Loucy (cell line): ENCODE data around the gene SHISAL1.

Experiments used
- H2AFZ ChIP-seq: fragments of 200-600 bp; sonication (generic); 2 replicates; pipeline ENCODE4 v1.6.0; 2016; ENCODE audit warnings: antibody characterized with exemption, mild to moderate bottlenecking, low read length, moderate library complexity
- H3F3A ChIP-seq: fragments of 200-600 bp; 2 replicates; pipeline ENCODE4 v1.6.0; 2016; ENCODE audit warnings: antibody characterized with exemption, low read depth, mild to moderate bottlenecking
- H3K27me3 ChIP-seq: fragments of 200-600 bp; sonication (generic); 2 replicates; pipeline ENCODE4 v1.6.1; 2014; ENCODE audit warnings: low read length, mild to moderate bottlenecking; ENCODE audit not compliant: insufficient read depth, poor library complexity, severe bottlenecking
- H3K36me3 ChIP-seq: fragments of 200-600 bp; sonication (generic); 2 replicates; pipeline ENCODE4 v1.6.1; 2016; ENCODE audit warnings: low read length; ENCODE audit not compliant: insufficient read depth
- H3K4me1 ChIP-seq: fragments of 200-600 bp; sonication (generic); 2 replicates; pipeline ENCODE4 v1.5.1; 2014; ENCODE audit warnings: low read length, mild to moderate bottlenecking; ENCODE audit not compliant: insufficient read depth, poor library complexity, severe bottlenecking
- H3K4me2 ChIP-seq: fragments of 200-600 bp; sonication (generic); 2 replicates; pipeline ENCODE4 v1.6.0; 2014; ENCODE audit warnings: antibody characterized with exemption, low read length, low read depth, mild to moderate bottlenecking; ENCODE audit not compliant: poor library complexity, severe bottlenecking
- H3K4me3 ChIP-seq: fragments of 200-600 bp; sonication (generic); 2 replicates; pipeline ENCODE4 v1.5.1; 2014; ENCODE audit warnings: low read length, mild to moderate bottlenecking, mixed read lengths; ENCODE audit not compliant: poor library complexity, severe bottlenecking
- H3K79me2 ChIP-seq: fragments of 200-600 bp; sonication (generic); 2 replicates; pipeline ENCODE4 v1.6.1; 2014; ENCODE audit warnings: low read length; ENCODE audit not compliant: insufficient read depth
- H3K9ac ChIP-seq: fragments of 200-600 bp; sonication (generic); 2 replicates; pipeline ENCODE4 v1.6.0; 2014; ENCODE audit warnings: mild to moderate bottlenecking, low read depth, low read length, moderate library complexity; ENCODE audit not compliant: poor library complexity, severe bottlenecking
- H3K9me2 ChIP-seq: fragments of 200-600 bp; sonication (generic); replicated peaks from 2 replicates; pipeline ENCODE4 v1.6.1; 2016; ENCODE audit warnings: low read depth, low read length, mixed read lengths
- H3K9me3 ChIP-seq: fragments of 200-600 bp; sonication (generic); 2 replicates; pipeline ENCODE4 v1.6.1; 2014; ENCODE audit warnings: mild to moderate bottlenecking, antibody characterized with exemption, low read length, low read depth; ENCODE audit not compliant: insufficient read depth
- H4K20me1 ChIP-seq: fragments of 200-600 bp; sonication (generic); 2 replicates; pipeline ENCODE4 v1.6.0; 2014; ENCODE audit warnings: antibody characterized with exemption, low read length, mild to moderate bottlenecking; ENCODE audit not compliant: insufficient read depth, poor library complexity, severe bottlenecking
- EZH2phosphoT487 ChIP-seq: fragments of 200-600 bp; IDR thresholded peaks from 2 replicates; pipeline ENCODE4 v1.6.1; 2018; ENCODE audit warnings: antibody characterized with exemption, mild to moderate bottlenecking, moderate library complexity, borderline replicate concordance
- TF ChIP-seq, protein P1 (sequence below): fragments of 200-600 bp; sonication (generic); conservative IDR thresholded peaks from 2 replicates; pipeline ENCODE4 v1.5.1; 2014; ENCODE audit warnings: mild to moderate bottlenecking, antibody characterized with exemption, low read length

SHISAL1 gene

GRCh38 chr22:44199866-44200265 is 112.9 kb downstream of the SHISAL1 start:
- no peaks in the 10 kb centered on the region for H3K9me3 ChIP-seq
- H3K4me3 ChIP-seq: peak overlapping the region; percentile 15
- peak overlapping the region; percentile 49 for H3K4me2 ChIP-seq
- TF ChIP-seq, protein P1, sequence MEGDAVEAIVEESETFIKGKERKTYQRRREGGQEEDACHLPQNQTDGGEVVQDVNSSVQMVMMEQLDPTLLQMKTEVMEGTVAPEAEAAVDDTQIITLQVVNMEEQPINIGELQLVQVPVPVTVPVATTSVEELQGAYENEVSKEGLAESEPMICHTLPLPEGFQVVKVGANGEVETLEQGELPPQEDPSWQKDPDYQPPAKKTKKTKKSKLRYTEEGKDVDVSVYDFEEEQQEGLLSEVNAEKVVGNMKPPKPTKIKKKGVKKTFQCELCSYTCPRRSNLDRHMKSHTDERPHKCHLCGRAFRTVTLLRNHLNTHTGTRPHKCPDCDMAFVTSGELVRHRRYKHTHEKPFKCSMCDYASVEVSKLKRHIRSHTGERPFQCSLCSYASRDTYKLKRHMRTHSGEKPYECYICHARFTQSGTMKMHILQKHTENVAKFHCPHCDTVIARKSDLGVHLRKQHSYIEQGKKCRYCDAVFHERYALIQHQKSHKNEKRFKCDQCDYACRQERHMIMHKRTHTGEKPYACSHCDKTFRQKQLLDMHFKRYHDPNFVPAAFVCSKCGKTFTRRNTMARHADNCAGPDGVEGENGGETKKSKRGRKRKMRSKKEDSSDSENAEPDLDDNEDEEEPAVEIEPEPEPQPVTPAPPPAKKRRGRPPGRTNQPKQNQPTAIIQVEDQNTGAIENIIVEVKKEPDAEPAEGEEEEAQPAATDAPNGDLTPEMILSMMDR: no peak
- TF ChIP-seq EZH2phosphoT487: no peak
- H3K4me1 ChIP-seq: peaks cover 37% of the 10 kb centered on the region
- no peaks in the 10 kb centered on the region for H4K20me1 ChIP-seq
- no peak overlapping the region for H2AFZ ChIP-seq
- no peaks in the 10 kb centered on the region for H3K27me3 ChIP-seq
- no peaks in the 10 kb centered on the region for H3K9me2 ChIP-seq
- H3K9ac ChIP-seq: peak overlapping the region; percentile 64
- H3K79me2 ChIP-seq: no peaks in the 10 kb centered on the region
- peaks cover 4% of the 10 kb centered on the region; the same call in 1 of the 2 replicates for H3K36me3 ChIP-seq
- no peaks in the 10 kb centered on the region for H3F3A ChIP-seq

GRCh38 chr22:44199164-44199563 is 113.6 kb downstream of the SHISAL1 start:
- Histone ChIP-seq H4K20me1 (no peaks in the 10 kb centered on the region), H3K9me2 (no peaks in the 10 kb centered on the region), H3K9ac (peak overlapping the region; percentile 64), H3K27me3 (no peaks in the 10 kb centered on the region), H3K4me1 (peaks cover 42% of the 10 kb centered on the region), H3K36me3 (peaks cover 4% of the 10 kb centered on the region; the same call in 1 of the 2 replicates), H3K9me3 (no peaks in the 10 kb centered on the region), H3K4me2 (peak overlapping the region; percentile 49), H3K79me2 (no peaks in the 10 kb centered on the region), H2AFZ (no peak overlapping the region), H3F3A (no peaks in the 10 kb centered on the region), H3K4me3 (no peak overlapping the region)
- TF ChIP-seq, protein P1: no peak
- TF ChIP-seq EZH2phosphoT487: no peak

DNA sequence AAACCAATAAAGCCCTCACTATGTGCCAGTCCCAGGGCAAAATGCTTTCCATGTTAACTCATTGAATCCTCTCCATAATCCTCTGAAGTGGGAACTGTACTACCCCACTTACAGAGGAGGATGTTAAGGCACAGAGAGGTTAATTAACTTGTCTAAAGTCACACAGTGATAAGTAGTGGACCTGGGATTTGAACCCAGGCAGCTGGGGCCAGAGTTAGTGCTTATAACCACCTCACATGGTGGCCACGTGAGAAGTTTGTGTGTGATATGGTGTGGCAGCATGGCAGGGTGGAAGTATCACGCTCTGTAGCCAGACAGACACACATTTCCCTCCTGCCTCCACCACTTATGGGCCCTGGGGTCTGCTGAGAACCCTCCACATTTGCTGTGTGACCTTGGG is 115.5 kb downstream of the SHISAL1 start:
- Histone ChIP-seq H3K9me3 (no peaks in the 10 kb centered on the region), H2AFZ (no peak overlapping the region), H3K4me1 (peaks cover 61% of the 10 kb centered on the region), H3K79me2 (no peaks in the 10 kb centered on the region), H3K4me2 (no peak overlapping the region), H4K20me1 (no peaks in the 10 kb centered on the region), H3K36me3 (peaks cover 4% of the 10 kb centered on the region; the same call in 1 of the 2 replicates), H3K27me3 (no peaks in the 10 kb centered on the region), H3F3A (no peaks in the 10 kb centered on the region), H3K9me2 (no peaks in the 10 kb centered on the region), H3K9ac (no peak overlapping the region), H3K4me3 (no peak overlapping the region)
- no peak for TF ChIP-seq EZH2phosphoT487
- TF ChIP-seq, protein P1: no peak
